ENCODE measurements around the gene KIF26A. TPM values are rescaled to one million over a fixed set of nuclear protein-coding genes. Genes with fewer than 3 reads are reported as not detected.

Gene KIF26A
- total RNA-seq, 1 experiment from 2014 or later = 5.5 TPM

- H3K4me1 ChIP-seq = 0 out of 2 replicates have a peak, but pooled peaks cover 4% of the 10 kb centered on the region
- TF ChIP-seq CTCF (IDR thresholded peaks at IDR 0.05; ENCODE audit: insufficient read depth in 1 of 2, low read depth in 1 of 2, low read length in 1 of 2, severe bottlenecking in 1 of 2, unreplicated experiment in 1 of 2) = no peak
- Mint-ChIP-seq H3K4me1 (ENCODE audit: low read depth, unreplicated experiment) (no peaks in the 10 kb centered on the region), H3K27me3 (ENCODE audit: insufficient read depth, unreplicated experiment) (no peaks in the 10 kb centered on the region), H3K27ac (ENCODE audit: unreplicated experiment) (no peak overlapping the region), H3K36me3 (ENCODE audit: insufficient read depth, unreplicated experiment) (no peaks in the 10 kb centered on the region), H3K9me3 (ENCODE audit: unreplicated experiment) (no peaks in the 10 kb centered on the region), H3K4me3 (ENCODE audit: unreplicated experiment) (no peak overlapping the region)
- CTCF ChIA-PET = no interaction called here
- no peak for DNase-seq
- H3K4me3 ChIP-seq (ENCODE audit: low read depth, low read length) = no peak overlapping the region
- POLR2A ChIA-PET = no interaction called here
- intact Hi-C loops (cut with micrococcal nuclease; ENCODE audit: unreplicated experiment) = no loop called here
- H3K36me3 ChIP-seq (ENCODE audit: control insufficient read depth, insufficient read depth, low read length) = no peaks in the 10 kb centered on the region
- no TSS peak for BruUV-seq (replicated peaks)
- H3K27me3 ChIP-seq (replicated peaks; ENCODE audit: control insufficient read depth, insufficient read depth, low read length) = no peaks in the 10 kb centered on the region
- H3K9me3 ChIP-seq = peaks cover 6% of the 10 kb centered on the region
These were observed 90.5 kb downstream of the KIF26A start for GRCh38 chr14:104228716-104229533.

GRCh38 chr14:104229534-104230055 is 91.2 kb downstream of the KIF26A start:
- Histone ChIP-seq H3K9me3 (peaks cover 12% of the 10 kb centered on the region), H3K36me3 (ENCODE audit: control insufficient read depth, insufficient read depth, low read length) (no peaks in the 10 kb centered on the region), H3K4me1 (0 out of 2 replicates have a peak, but pooled peaks cover 4% of the 10 kb centered on the region), H3K4me3 (ENCODE audit: low read depth, low read length) (no peak overlapping the region), H3K27me3 (replicated peaks; ENCODE audit: control insufficient read depth, insufficient read depth, low read length) (no peaks in the 10 kb centered on the region)
- intact Hi-C loops (cut with micrococcal nuclease; ENCODE audit: unreplicated experiment) = no loop called here
- H3K4me3 Mint-ChIP-seq (ENCODE audit: unreplicated experiment) = no peak overlapping the region
- no TSS peak for BruUV-seq (replicated peaks)
- no peak for DNase-seq
- ChIA-PET CTCF (no interaction called here), POLR2A (no interaction called here)
- no peaks in the 10 kb centered on the region for H3K9me3 Mint-ChIP-seq (ENCODE audit: unreplicated experiment)
- TF ChIP-seq CTCF (IDR thresholded peaks at IDR 0.05; ENCODE audit: insufficient read depth in 1 of 2, low read depth in 1 of 2, low read length in 1 of 2, severe bottlenecking in 1 of 2, unreplicated experiment in 1 of 2) = no peak
- no peaks in the 10 kb centered on the region for H3K36me3 Mint-ChIP-seq (ENCODE audit: insufficient read depth, unreplicated experiment)
- H3K27ac Mint-ChIP-seq (ENCODE audit: unreplicated experiment) = no peak overlapping the region
- no peaks in the 10 kb centered on the region for H3K4me1 Mint-ChIP-seq (ENCODE audit: low read depth, unreplicated experiment)
- H3K27me3 Mint-ChIP-seq (ENCODE audit: insufficient read depth, unreplicated experiment) = no peaks in the 10 kb centered on the region

- POLR2A ChIA-PET = no interaction called here
- TF ChIP-seq CTCF (IDR thresholded peaks at IDR 0.05; ENCODE audit: insufficient read depth in 1 of 2, low read depth in 1 of 2, low read length in 1 of 2, severe bottlenecking in 1 of 2, unreplicated experiment in 1 of 2) = no peak
- Mint-ChIP-seq H3K36me3 (ENCODE audit: insufficient read depth, unreplicated experiment) (no peaks in the 10 kb centered on the region), H3K4me1 (ENCODE audit: low read depth, unreplicated experiment) (no peaks in the 10 kb centered on the region), H3K4me3 (ENCODE audit: unreplicated experiment) (no peak overlapping the region), H3K27me3 (ENCODE audit: insufficient read depth, unreplicated experiment) (no peaks in the 10 kb centered on the region), H3K9me3 (ENCODE audit: unreplicated experiment) (peaks cover 4% of the 10 kb centered on the region), H3K27ac (ENCODE audit: unreplicated experiment) (no peak overlapping the region)
- H3K4me1 ChIP-seq = 0 out of 2 replicates have a peak, but pooled peaks cover 4% of the 10 kb centered on the region
- H3K9me3 ChIP-seq = peaks cover 15% of the 10 kb centered on the region
- H3K36me3 ChIP-seq (ENCODE audit: control insufficient read depth, insufficient read depth, low read length) = no peaks in the 10 kb centered on the region
- no peak overlapping the region for H3K4me3 ChIP-seq (ENCODE audit: low read depth, low read length)
- DNase-seq = no peak
- no TSS peak for BruUV-seq (replicated peaks)
- H3K27me3 ChIP-seq (replicated peaks; ENCODE audit: control insufficient read depth, insufficient read depth, low read length) = no peaks in the 10 kb centered on the region
- CTCF ChIA-PET = no interaction called here
- intact Hi-C loops (cut with micrococcal nuclease; ENCODE audit: unreplicated experiment) = no loop called here
These were observed 91.9 kb downstream of the KIF26A start for GRCh38 chr14:104230119-104230815.

Small RNAs within 50 kb of the gene (microRNA-seq; reads per million reads assigned to microRNA genes)
- not detected for gene MIR203A
- gene MIR203B = not detected

Other genes starting within 250 kb of the KIF26A start
- gene TDRD9, start 210.1 kb upstream of the KIF26A start, total RNA-seq (2022) = not detected in 2 replicates
- not detected in 2 replicates for gene RD3L, start 196.1 kb upstream of the KIF26A start, total RNA-seq (2022)
- not detected in 2 replicates for gene ASPG, start 52.9 kb upstream of the KIF26A start, total RNA-seq (2022)